Stimulated activated memory B cell treated with anti-CD40 and anti-IgM and Interleukin-4, amounts not matched to agents 10 μg/mL and 1 μg/mL and 100 μg/mL, for 72 hours (primary cell): ENCODE results near the gene SPSB2.
"Not testable (repeated sequence)": the region's sequence is repeated elsewhere in the genome, so short reads cannot be mapped to it uniquely, and the experiment has no call there.

Experiments
- ATAC-seq: fragments of 150-1000 bp; cut with Tn5 transposase; 2 replicates; pipeline ENCODE4 v1.10.0; 2021
- H3K27ac Mint-ChIP-seq: one replicate; pipeline ENCODE4 v1.8.0; 2022; ENCODE audit warnings: mild to moderate bottlenecking, mixed read lengths
- H3K27me3 Mint-ChIP-seq: one replicate; pipeline ENCODE4 v1.8.0; 2022; ENCODE audit warnings: mixed read lengths
- H3K36me3 Mint-ChIP-seq: one replicate; pipeline ENCODE4 v1.8.0; 2022; ENCODE audit warnings: mixed read lengths
- H3K4me1 Mint-ChIP-seq: one replicate; pipeline ENCODE4 v1.8.0; 2022; ENCODE audit warnings: mixed read lengths
- H3K4me3 Mint-ChIP-seq: one replicate; pipeline ENCODE4 v1.8.0; 2022; ENCODE audit warnings: mild to moderate bottlenecking, moderate library complexity, mixed read lengths
- H3K9me3 Mint-ChIP-seq: one replicate; pipeline ENCODE4 v1.8.0; 2022; ENCODE audit warnings: mixed read lengths

Gene SPSB2

GRCh38 chr12:6887460-6887859 is 14.4 kb upstream of the SPSB2 start:
- ATAC-seq = no peak
- no peaks in the 10 kb centered on the region for H3K9me3 Mint-ChIP-seq
- H3K36me3 Mint-ChIP-seq = no peaks in the 10 kb centered on the region
- no peaks in the 10 kb centered on the region for H3K27me3 Mint-ChIP-seq
- H3K4me3 Mint-ChIP-seq = no peak overlapping the region
- peaks cover 16% of the 10 kb centered on the region for H3K4me1 Mint-ChIP-seq
- no peak overlapping the region for H3K27ac Mint-ChIP-seq

GRCh38 chr12:6886206-6886999 is 13.3 kb upstream of the SPSB2 start:
- H3K36me3 Mint-ChIP-seq, H3K27ac Mint-ChIP-seq, ATAC-seq, H3K27me3 Mint-ChIP-seq, H3K9me3 Mint-ChIP-seq, H3K4me3 Mint-ChIP-seq: not testable (repeated sequence)
- H3K4me1 Mint-ChIP-seq = peaks cover 11% of the 10 kb centered on the region

GRCh38 chr12:6884539-6884938 is 11.4 kb upstream of the SPSB2 start:
- no peaks in the 10 kb centered on the region for H3K36me3 Mint-ChIP-seq
- H3K4me3 Mint-ChIP-seq = no peak overlapping the region
- H3K9me3 Mint-ChIP-seq = no peaks in the 10 kb centered on the region
- no peak overlapping the region for H3K27ac Mint-ChIP-seq
- no peak for ATAC-seq
- no peaks in the 10 kb centered on the region for H3K4me1 Mint-ChIP-seq
- no peaks in the 10 kb centered on the region for H3K27me3 Mint-ChIP-seq

GRCh38 chr12:6883683-6884082 is 10.6 kb upstream of the SPSB2 start:
- no peak overlapping the region for H3K4me3 Mint-ChIP-seq
- no peaks in the 10 kb centered on the region for H3K9me3 Mint-ChIP-seq
- ATAC-seq = no peak
- H3K27ac Mint-ChIP-seq = no peak overlapping the region
- H3K27me3 Mint-ChIP-seq = no peaks in the 10 kb centered on the region
- no peaks in the 10 kb centered on the region for H3K36me3 Mint-ChIP-seq
- H3K4me1 Mint-ChIP-seq = no peaks in the 10 kb centered on the region

DNA sequence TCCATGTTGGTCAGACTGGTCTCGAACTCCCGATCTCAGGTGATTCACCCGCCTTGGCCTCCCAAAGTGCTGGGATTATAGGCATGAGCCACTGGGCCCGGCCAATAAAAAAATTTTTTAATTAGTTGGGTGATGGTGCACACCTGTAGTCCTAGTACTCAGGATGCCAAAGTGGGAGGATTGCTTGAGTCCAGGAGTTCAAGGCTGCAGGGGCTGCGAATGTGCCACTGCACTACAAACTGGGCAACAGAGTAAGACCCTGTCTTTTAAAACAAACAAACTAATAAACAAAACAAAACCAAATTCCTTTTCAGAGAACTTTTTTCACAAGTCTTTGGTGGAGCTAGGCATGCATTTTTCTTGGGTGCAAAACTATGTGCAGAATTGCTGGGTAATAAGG is 10.1 kb upstream of the SPSB2 start:
- no peak for ATAC-seq
- H3K36me3 Mint-ChIP-seq = no peaks in the 10 kb centered on the region
- no peak overlapping the region for H3K4me3 Mint-ChIP-seq
- no peaks in the 10 kb centered on the region for H3K9me3 Mint-ChIP-seq
- no peak overlapping the region for H3K27ac Mint-ChIP-seq
- no peaks in the 10 kb centered on the region for H3K4me1 Mint-ChIP-seq
- no peaks in the 10 kb centered on the region for H3K27me3 Mint-ChIP-seq

DNA sequence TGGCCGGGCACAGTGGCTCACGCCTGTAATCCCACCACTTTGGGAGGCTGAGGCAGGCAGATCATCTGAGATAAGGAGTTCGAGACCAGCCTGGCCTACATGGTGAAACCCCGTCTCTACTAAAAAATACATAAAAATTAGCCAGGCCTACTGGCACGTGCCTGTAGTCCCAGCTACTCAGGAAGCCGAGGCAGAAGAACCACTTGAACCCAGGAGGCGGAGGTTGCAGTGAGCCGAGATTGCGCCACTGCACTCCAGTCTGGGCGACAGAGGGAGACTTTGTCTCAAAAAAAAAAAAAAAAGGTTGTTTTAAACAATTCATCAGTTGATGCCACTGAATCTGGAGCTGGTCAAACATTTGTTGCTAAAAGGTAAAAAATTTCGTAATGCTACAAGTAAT is 6.7 kb upstream of the SPSB2 start:
- H3K9me3 Mint-ChIP-seq, H3K27ac Mint-ChIP-seq, ATAC-seq, H3K4me1 Mint-ChIP-seq, H3K4me3 Mint-ChIP-seq, H3K27me3 Mint-ChIP-seq: not testable (repeated sequence)
- H3K36me3 Mint-ChIP-seq = peaks cover 18% of the 10 kb centered on the region

DNA sequence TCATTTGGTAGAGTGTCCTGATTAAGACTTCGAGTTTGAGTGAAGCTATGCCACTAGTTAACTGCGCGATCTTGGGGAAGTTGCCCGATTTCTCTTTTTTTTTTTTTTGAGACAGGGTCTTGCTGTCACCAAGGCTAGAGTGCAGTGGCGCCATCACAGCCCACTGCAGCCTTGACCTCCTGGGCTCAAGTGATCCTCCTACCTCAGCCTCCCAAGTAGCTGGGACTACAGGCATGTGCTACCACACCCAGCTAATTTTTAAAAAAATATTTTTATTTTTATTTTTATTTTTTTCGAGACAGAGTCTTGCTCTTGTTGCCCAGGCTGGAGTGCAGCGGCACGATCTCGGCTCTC is 889 bp upstream of the SPSB2 start:
- not testable (repeated sequence) for H3K27me3 Mint-ChIP-seq, H3K9me3 Mint-ChIP-seq, ATAC-seq
- Mint-ChIP-seq H3K4me3 (peak overlapping the region; percentile 99), H3K27ac (peak overlapping the region; percentile 92), H3K4me1 (peaks cover 57% of the 10 kb centered on the region), H3K36me3 (peaks cover 33% of the 10 kb centered on the region)

DNA sequence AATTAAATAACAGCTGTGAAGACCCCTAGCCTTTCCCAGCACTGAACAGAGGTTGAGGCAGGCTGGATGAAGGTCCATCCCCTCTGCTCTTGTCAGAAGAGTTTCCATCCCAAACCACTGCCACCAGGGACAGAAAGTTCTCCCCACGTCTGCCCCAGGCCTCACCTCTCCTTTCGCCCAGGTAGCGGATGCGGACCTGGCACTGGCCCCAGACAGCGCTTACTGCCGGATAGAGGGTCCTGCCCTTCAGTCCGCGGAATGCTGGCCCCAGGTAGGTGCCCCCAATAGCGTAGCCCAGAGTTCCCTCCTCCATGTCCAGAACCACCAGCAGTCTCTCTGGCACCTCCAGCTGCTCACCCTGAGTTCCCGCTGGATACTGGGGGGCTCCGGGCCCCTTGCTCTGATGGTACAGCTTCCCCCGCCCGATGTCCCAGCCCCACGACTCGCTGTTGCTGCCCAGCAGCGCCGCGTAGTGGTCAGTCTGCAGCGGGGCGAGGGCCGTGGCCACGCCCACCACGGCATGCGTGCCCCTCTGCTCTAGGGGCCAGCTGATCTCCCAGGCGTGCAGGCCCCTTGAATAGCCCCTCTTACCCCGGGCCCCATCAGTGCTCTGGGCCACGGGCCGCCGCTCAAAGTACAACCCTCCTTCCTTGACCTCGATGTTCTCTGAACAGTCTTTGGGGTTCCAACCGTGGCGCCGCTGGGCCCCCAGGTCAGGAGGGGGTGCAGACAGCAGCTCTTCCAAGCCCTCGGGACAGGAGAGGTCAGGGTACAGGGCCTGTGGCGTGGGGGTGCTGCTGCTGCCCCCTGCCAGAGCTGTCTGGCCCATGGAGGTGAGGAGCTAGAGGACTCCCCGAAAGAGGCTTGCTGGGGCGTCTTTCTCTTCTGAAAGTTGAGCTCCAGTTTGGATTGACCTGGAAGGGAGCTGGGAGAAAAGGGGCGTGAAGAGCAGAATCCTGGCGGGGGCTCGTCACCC is 742 bp downstream of the SPSB2 start:
- Mint-ChIP-seq H3K27me3 (no peaks in the 10 kb centered on the region), H3K4me3 (peak overlapping the region; percentile 99), H3K36me3 (peaks cover 37% of the 10 kb centered on the region), H3K4me1 (peaks cover 68% of the 10 kb centered on the region), H3K9me3 (no peaks in the 10 kb centered on the region), H3K27ac (peak overlapping the region; percentile 92)
- ATAC-seq = peak; percentile 71

DNA sequence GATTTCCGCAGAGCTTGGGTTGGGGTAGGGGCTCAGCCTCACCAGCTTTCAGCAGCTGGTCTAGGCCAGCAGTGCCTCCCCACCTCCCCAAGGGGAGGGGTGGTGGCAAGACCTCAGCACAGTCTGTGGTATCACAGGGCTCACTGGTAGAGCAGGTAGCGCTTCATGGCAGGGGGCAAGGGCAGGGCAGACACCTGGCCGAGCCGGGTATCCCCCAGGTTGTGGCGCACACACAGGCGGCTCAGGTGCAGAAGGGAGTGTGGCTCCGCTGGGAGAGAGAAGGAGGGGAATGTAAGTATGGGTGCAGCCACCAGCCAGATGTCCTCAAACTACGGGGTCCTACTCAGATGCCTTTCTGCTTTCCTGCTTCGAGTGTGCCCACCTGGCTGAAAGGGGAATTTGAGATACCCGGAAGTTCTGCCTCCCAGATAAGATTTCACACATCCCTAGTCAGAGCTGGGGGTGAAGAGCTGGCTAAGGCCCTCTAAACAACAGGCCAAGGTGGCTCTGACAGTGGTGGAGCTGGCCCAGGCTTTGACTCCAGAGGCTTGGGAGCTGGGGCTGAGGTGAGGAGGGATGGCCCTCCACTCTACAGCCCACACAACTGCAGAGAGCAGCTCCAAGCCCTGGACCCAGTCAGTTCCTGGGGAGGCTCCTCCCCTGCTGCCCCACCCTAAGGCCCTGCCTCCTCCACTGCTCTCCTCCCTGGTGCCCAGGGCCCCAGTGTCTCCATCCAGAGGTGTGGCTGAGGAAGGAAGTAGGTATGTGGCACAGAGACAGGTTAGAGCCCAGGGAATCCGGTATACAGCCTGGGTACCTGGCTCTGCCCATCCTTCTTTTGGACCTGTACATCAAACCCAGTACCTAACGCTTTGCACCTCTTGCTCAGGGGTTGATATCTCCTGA is 1.8 kb downstream of the SPSB2 start:
- H3K27me3 Mint-ChIP-seq = no peaks in the 10 kb centered on the region
- peak overlapping the region; percentile 99 for H3K4me3 Mint-ChIP-seq
- H3K27ac Mint-ChIP-seq = peak overlapping the region; percentile 92
- H3K36me3 Mint-ChIP-seq = peaks cover 29% of the 10 kb centered on the region
- H3K9me3 Mint-ChIP-seq = no peaks in the 10 kb centered on the region
- ATAC-seq = no peak
- H3K4me1 Mint-ChIP-seq = peaks cover 75% of the 10 kb centered on the region

DNA sequence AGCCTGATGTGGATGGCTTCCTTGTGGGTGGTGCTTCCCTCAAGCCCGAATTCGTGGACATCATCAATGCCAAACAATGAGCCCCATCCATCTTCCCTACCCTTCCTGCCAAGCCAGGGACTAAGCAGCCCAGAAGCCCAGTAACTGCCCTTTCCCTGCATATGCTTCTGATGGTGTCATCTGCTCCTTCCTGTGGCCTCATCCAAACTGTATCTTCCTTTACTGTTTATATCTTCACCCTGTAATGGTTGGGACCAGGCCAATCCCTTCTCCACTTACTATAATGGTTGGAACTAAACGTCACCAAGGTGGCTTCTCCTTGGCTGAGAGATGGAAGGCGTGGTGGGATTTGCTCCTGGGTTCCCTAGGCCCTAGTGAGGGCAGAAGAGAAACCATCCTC is 2.8 kb downstream of the SPSB2 start:
- H3K27me3 Mint-ChIP-seq, H3K27ac Mint-ChIP-seq, H3K4me3 Mint-ChIP-seq, ATAC-seq, H3K9me3 Mint-ChIP-seq: not testable (repeated sequence)
- peaks cover 34% of the 10 kb centered on the region for H3K36me3 Mint-ChIP-seq
- peaks cover 77% of the 10 kb centered on the region for H3K4me1 Mint-ChIP-seq

- Mint-ChIP-seq H3K27me3 (no peaks in the 10 kb centered on the region), H3K27ac (peak overlapping the region; percentile 87), H3K36me3 (peaks cover 43% of the 10 kb centered on the region), H3K4me3 (peak overlapping the region; percentile 93), H3K4me1 (peaks cover 71% of the 10 kb centered on the region), H3K9me3 (no peaks in the 10 kb centered on the region)
- ATAC-seq = no peak
Measured at GRCh38 chr12:6869049-6870021, 3.8 kb downstream of the SPSB2 start.

- no peaks in the 10 kb centered on the region for H3K9me3 Mint-ChIP-seq
- H3K27me3 Mint-ChIP-seq = no peaks in the 10 kb centered on the region
- peak overlapping the region; percentile 93 for H3K4me3 Mint-ChIP-seq
- H3K27ac Mint-ChIP-seq = peak overlapping the region; percentile 87
- peaks cover 63% of the 10 kb centered on the region for H3K4me1 Mint-ChIP-seq
- no peak for ATAC-seq
- H3K36me3 Mint-ChIP-seq = peaks cover 47% of the 10 kb centered on the region
Measured at GRCh38 chr12:6868211-6869048, 4.7 kb downstream of the SPSB2 start.

DNA sequence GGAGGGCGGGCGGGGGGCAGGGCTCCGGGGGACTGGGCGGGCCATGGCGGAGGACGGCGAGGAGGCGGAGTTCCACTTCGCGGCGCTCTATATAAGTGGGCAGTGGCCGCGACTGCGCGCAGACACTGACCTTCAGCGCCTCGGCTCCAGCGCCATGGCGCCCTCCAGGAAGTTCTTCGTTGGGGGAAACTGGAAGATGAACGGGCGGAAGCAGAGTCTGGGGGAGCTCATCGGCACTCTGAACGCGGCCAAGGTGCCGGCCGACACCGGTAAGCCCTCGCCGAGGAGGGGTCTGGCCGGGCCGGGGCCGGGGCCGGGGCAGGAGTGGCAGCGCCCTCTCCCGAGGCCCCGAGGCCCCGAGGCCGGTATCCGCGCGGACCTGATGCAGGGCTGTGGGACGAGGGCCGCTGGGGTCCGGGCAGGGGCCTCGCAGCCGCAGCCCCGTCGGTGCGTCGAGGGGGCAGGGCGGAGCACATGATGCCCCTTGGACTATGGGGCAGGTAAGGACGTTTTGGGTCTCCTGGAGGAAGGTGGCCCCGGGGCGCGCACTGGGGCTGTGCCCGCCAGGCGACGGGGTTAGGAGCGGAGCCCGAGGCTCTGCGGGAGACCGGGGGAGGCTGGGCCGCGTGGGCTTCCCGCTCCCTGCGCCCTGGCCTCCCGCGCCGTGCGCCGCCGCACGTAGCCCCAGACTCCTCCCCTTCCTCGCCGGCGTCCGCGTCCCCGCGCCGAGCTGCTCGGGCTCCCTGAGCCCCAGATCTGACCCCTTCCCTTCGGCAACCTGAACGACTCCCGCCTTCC is 5.5 kb downstream of the SPSB2 start, which contains the start of gene TPI1:
Gene TPI1 (plus strand): TSS at position 119 of the 798 bp plus-strand sequence. CDS start 36 bp downstream, at position 155.
- peak within 1 kb of the TSS; percentile 87 for H3K27ac Mint-ChIP-seq
- peaks cover 52% of the 10 kb centered on the region for H3K36me3 Mint-ChIP-seq
- peak; percentile 92 for ATAC-seq
- peak within 1 kb of the TSS; percentile 93 for H3K4me3 Mint-ChIP-seq
- H3K27me3 Mint-ChIP-seq = no peaks in the 10 kb centered on the region
- peaks cover 56% of the 10 kb centered on the region for H3K4me1 Mint-ChIP-seq
- no peaks in the 10 kb centered on the region for H3K9me3 Mint-ChIP-seq
